ENCODE results near the gene PTPRT. TPM values are rescaled to one million over a fixed set of nuclear protein-coding genes. Genes with fewer than 3 reads are reported as not detected.

The PTPRT gene
- total RNA-seq, 1 experiment from 2014 or later: not detected

- Histone ChIP-seq H3K27me3 (ENCODE audit: insufficient read depth, low read length) (no peaks in the 10 kb centered on the region), H3K4me3 (replicated peaks in 1 of 2; ENCODE audit: low read depth in 1 of 2, low read length in 2 of 2) (no peak overlapping the region), H3K36me3 (ENCODE audit: control insufficient read depth in 1 of 2, insufficient read depth in 2 of 2, low read length in 2 of 2) (no peaks in the 10 kb centered on the region), H3K9me2 (ENCODE audit: insufficient read depth) (no peaks in the 10 kb centered on the region), H3K4me2 (ENCODE audit: low read length) (no peak overlapping the region), H4K20me1 (ENCODE audit: insufficient read depth) (no peaks in the 10 kb centered on the region), H3K4me1 (ENCODE audit: control insufficient read depth in 1 of 2, insufficient read depth in 2 of 2, low read length in 2 of 2) (no peaks in the 10 kb centered on the region), H2AFZ (ENCODE audit: low read depth, low read length, poor library complexity, severe bottlenecking) (no peak overlapping the region), H3K27ac (ENCODE audit: low read depth, low read length) (no peak overlapping the region), H3K9ac (ENCODE audit: low read length) (no peak overlapping the region), H3K79me2 (ENCODE audit: insufficient read depth, low read length) (no peaks in the 10 kb centered on the region), H3K9me3 (ENCODE audit: control insufficient read depth in 1 of 2, insufficient read depth in 1 of 2, low read depth in 1 of 2, low read length in 2 of 2) (peaks cover 24 to 27% of the 10 kb centered on the region in 2 experiments; a peak in 2 of 4 replicates)
- ATAC-seq (no peak), DNase-seq (ENCODE audit: low read depth, low spot score) (no peak)
- no peak for TF ChIP-seq EZH2phosphoT487 (IDR thresholded peaks at IDR 0.05; ENCODE audit: borderline replicate concordance)
- no peak for TF ChIP-seq CBX3 (IDR thresholded peaks at IDR 0.05; ENCODE audit: low read depth)
- TF ChIP-seq EGR1 (IDR thresholded peaks at IDR 0.05; ENCODE audit: low read depth): no peak
- no peak for TF ChIP-seq MAX (IDR thresholded peaks at IDR 0.05)
- TF ChIP-seq SRF (IDR thresholded peaks at IDR 0.05; ENCODE audit: low read depth): no peak
- TF ChIP-seq FOSL1 (IDR thresholded peaks at IDR 0.05; ENCODE audit: low read depth): no peak
- TF ChIP-seq JUND (IDR thresholded peaks at IDR 0.05): no peak
- no peak for TF ChIP-seq SIN3A (IDR thresholded peaks at IDR 0.05; ENCODE audit: low read depth)
- TF ChIP-seq ZBTB33 (IDR thresholded peaks at IDR 0.05; ENCODE audit: extremely low read depth, insufficient replicate concordance, low read length): no peak
- no peak for TF ChIP-seq ELF1 (IDR thresholded peaks at IDR 0.05; ENCODE audit: borderline replicate concordance, low read depth)
- no peak for TF ChIP-seq CTCF (IDR thresholded peaks at IDR 0.05 in 2 of 3, conservative IDR thresholded peaks at IDR 0.05 in 1 of 3; ENCODE audit: borderline replicate concordance in 1 of 3, insufficient read depth in 1 of 3, low read depth in 2 of 3, low read length in 2 of 3)
- TF ChIP-seq ATF3 (IDR thresholded peaks at IDR 0.05): no peak
- no peak for TF ChIP-seq REST (IDR thresholded peaks at IDR 0.05; ENCODE audit: low read depth)
- TF ChIP-seq YY1 (IDR thresholded peaks at IDR 0.05; ENCODE audit: extremely low read depth, insufficient replicate concordance, low read depth, low read length): no peak
- no peak for TF ChIP-seq ZFX (IDR thresholded peaks at IDR 0.05)
- TF ChIP-seq EZH2 (IDR thresholded peaks at IDR 0.05): no peak
- no peak for TF ChIP-seq RAD21 (IDR thresholded peaks at IDR 0.05; ENCODE audit: low read depth)
- no peak for TF ChIP-seq SP1 (IDR thresholded peaks at IDR 0.05; ENCODE audit: low read depth)
- intact Hi-C loops (cut with micrococcal nuclease): no loop called here
- POLR2A ChIA-PET: no interaction called here
- RAD21 ChIA-PET (ENCODE audit: low non-redundant PET in 1 of 2, low total read pairs in 2 of 2, uncharacterized antibody in 2 of 2, unreplicated experiment in 2 of 2): no interaction called here
- CTCF ChIA-PET: no interaction called here
- BruUV-seq (replicated peaks): no TSS peak
These were observed 397.7 kb downstream of the PTPRT start for GRCh38 chr20:42792052-42792451.

Measured in HCT116 (cell line).